ENCODE data around the gene TSPEAR. TPM values are rescaled to one million over a fixed set of nuclear protein-coding genes. Genes with fewer than 3 reads are reported as not detected.
A peak's percentile ranks its signal among the peaks of the same experiment; 100 is the strongest.

The TSPEAR gene
- total and polyA plus RNA-seq, 2 of the 13 experiments (the other 11 are each of a cell fraction or from before 2014, with no cell fraction given), result 0.07 to 0.32 TPM

GRCh38 chr21:44490816-44491215 lies 220.6 kb downstream of the TSPEAR start:
- peaks cover 8 to 22% of the 10 kb centered on the region in 2 experiments; a peak in 4 of 5 replicates for H3K36me3 ChIP-seq (replicated peaks in 1 of 2; ENCODE audit: control insufficient read depth in 1 of 2, insufficient read depth in 2 of 2, low read length in 2 of 2)
- H3K79me2 ChIP-seq (ENCODE audit: insufficient read depth, low read length), result peaks cover 23% of the 10 kb centered on the region
- H3K4me1 ChIP-seq (ENCODE audit: insufficient read depth, low read length), result peaks cover 37% of the 10 kb centered on the region
- no peak for ATAC-seq
- no peak for TF ChIP-seq NCOA2 (CRISPR knock-in tag; IDR thresholded peaks at IDR 0.05)
- no peak for TF ChIP-seq NRL (CRISPR knock-in tag; IDR thresholded peaks at IDR 0.05; ENCODE audit: borderline replicate concordance)
- TF ChIP-seq SP5 (CRISPR knock-in tag; IDR thresholded peaks at IDR 0.05; ENCODE audit: borderline replicate concordance, low read depth), result no peak
- TF ChIP-seq RBFOX2 (IDR thresholded peaks at IDR 0.05; ENCODE audit: low read depth, low read length), result peak; percentile 68; the same call in 1 of the 2 replicates
- no peak for TF ChIP-seq ZNF264 (CRISPR knock-in tag; IDR thresholded peaks at IDR 0.05)
- TF ChIP-seq TSC22D2 (CRISPR knock-in tag; IDR thresholded peaks at IDR 0.05; ENCODE audit: borderline replicate concordance), result no peak
- TF ChIP-seq ETS1 (CRISPR knock-in tag; IDR thresholded peaks at IDR 0.05), result no peak
- TF ChIP-seq ZBTB39 (CRISPR knock-in tag; IDR thresholded peaks at IDR 0.05), result no peak
- TF ChIP-seq ZBTB42 (CRISPR knock-in tag; IDR thresholded peaks at IDR 0.05), result no peak
- no peak for TF ChIP-seq GABPB1 (CRISPR knock-in tag; IDR thresholded peaks at IDR 0.05)
- TF ChIP-seq GMEB1 (CRISPR knock-in tag; IDR thresholded peaks at IDR 0.05; ENCODE audit: borderline replicate concordance), result no peak
- TF ChIP-seq ZFP36 (IDR thresholded peaks at IDR 0.05; ENCODE audit: borderline replicate concordance, low read depth, low read length, partially characterized antibody), result no peak
- TF ChIP-seq AGO1 (IDR thresholded peaks at IDR 0.05; ENCODE audit: low read depth, low read length, poor library complexity, severe bottlenecking), result peak; percentile 92
- peak; percentile 22 for TF ChIP-seq AGO2 (optimal IDR thresholded peaks at IDR 0.05; ENCODE audit: low read depth, low read length)
- TF ChIP-seq RBM22 (optimal IDR thresholded peaks at IDR 0.05; ENCODE audit: low read length), result peak; percentile 20
- ChIA-PET CTCF (ENCODE audit: low intra/inter-chr PET ratio, low total read pairs) (no interaction called here), POLR2A (interaction anchor here (1.0 kb wide), 1 partner anchor 15 kb away, joined by 5 read pairs; no protein-coding TSS in a partner anchor)
- BruUV-seq (replicated peaks), result no TSS peak
- 97% methylated on average over 8 of the region's 9 CpGs for WGBS (ENCODE audit: low lambda C conversion rate)
- no peak overlapping the region for H2AFZ ChIP-seq (ENCODE audit: low read length)
- in situ Hi-C loops (cut with HindIII; ENCODE audit: extremely low pct_ligation_motif_present, low pct_unique_long_range_greater_than_20kb) (no loop called here), intact Hi-C loops (cut with micrococcal nuclease; ENCODE audit: unreplicated experiment) (no loop called here)
- no peak overlapping the region for H3K27ac ChIP-seq (ENCODE audit: extremely low read length, insufficient read depth, low read length)
- no peaks in the 10 kb centered on the region for H3K27me3 ChIP-seq (ENCODE audit: control insufficient read depth in 1 of 2, insufficient read depth in 2 of 2, low read length in 2 of 2)
- DNase-seq (ENCODE audit: low spot score), result no peak
- H4K20me1 ChIP-seq (ENCODE audit: insufficient read depth, low read length), result no peaks in the 10 kb centered on the region
- H3K4me3 ChIP-seq (replicated peaks in 1 of 3; ENCODE audit: insufficient read depth in 1 of 3, low read depth in 2 of 3, low read length in 3 of 3), result no peak overlapping the region
- peaks cover 19% of the 10 kb centered on the region for H3K9me3 ChIP-seq (ENCODE audit: low read length)
- H3K4me2 ChIP-seq (ENCODE audit: low read depth, low read length), result no peak overlapping the region
- H3K9ac ChIP-seq (ENCODE audit: insufficient read depth, low read depth, low read length), result no peak overlapping the region
- FAIRE-seq, result no peak
